ENCODE data around the gene KMT5B. TPM values are rescaled to one million over a fixed set of nuclear protein-coding genes. Genes with fewer than 3 reads are reported as not detected.

The KMT5B gene
- total RNA-seq, 2 experiments from 2014 or later: 29.2 to 32.2 TPM

- H3K4me3 Mint-ChIP-seq: no peak overlapping the region
- H3K4me1 Mint-ChIP-seq: peaks cover 13% of the 10 kb centered on the region
- peaks cover 9% of the 10 kb centered on the region for H3K36me3 Mint-ChIP-seq
- no peak for ATAC-seq (ENCODE audit: low read depth)
- H3K9me3 Mint-ChIP-seq: no peaks in the 10 kb centered on the region
- POLR2A ChIA-PET: no interaction called here
- H3K27me3 Mint-ChIP-seq: no peaks in the 10 kb centered on the region
- no peak overlapping the region for H3K27ac Mint-ChIP-seq
- no peak for DNase-seq
These were observed 24.0 kb downstream of the KMT5B start for GRCh38 chr11:68189082-68189481.

GRCh38 chr11:68186061-68186460 is 27.0 kb downstream of the KMT5B start:
- H3K27ac Mint-ChIP-seq: no peak overlapping the region
- H3K4me3 Mint-ChIP-seq: no peak overlapping the region
- peaks cover 9% of the 10 kb centered on the region for H3K36me3 Mint-ChIP-seq
- no peaks in the 10 kb centered on the region for H3K27me3 Mint-ChIP-seq
- H3K9me3 Mint-ChIP-seq: no peaks in the 10 kb centered on the region
- POLR2A ChIA-PET: no interaction called here
- DNase-seq: no peak
- peaks cover 5% of the 10 kb centered on the region for H3K4me1 Mint-ChIP-seq
- ATAC-seq (ENCODE audit: low read depth): no peak

GRCh38 chr11:68181719-68182451 is 31.2 kb downstream of the KMT5B start:
- H3K9me3 Mint-ChIP-seq: no peaks in the 10 kb centered on the region
- peaks cover 2% of the 10 kb centered on the region for H3K4me1 Mint-ChIP-seq
- H3K4me3 Mint-ChIP-seq: no peak overlapping the region
- no peak overlapping the region for H3K27ac Mint-ChIP-seq
- POLR2A ChIA-PET: no interaction called here
- DNase-seq (no peak), ATAC-seq (ENCODE audit: low read depth) (no peak)
- H3K36me3 Mint-ChIP-seq: peaks cover 6% of the 10 kb centered on the region
- no peaks in the 10 kb centered on the region for H3K27me3 Mint-ChIP-seq

DNA sequence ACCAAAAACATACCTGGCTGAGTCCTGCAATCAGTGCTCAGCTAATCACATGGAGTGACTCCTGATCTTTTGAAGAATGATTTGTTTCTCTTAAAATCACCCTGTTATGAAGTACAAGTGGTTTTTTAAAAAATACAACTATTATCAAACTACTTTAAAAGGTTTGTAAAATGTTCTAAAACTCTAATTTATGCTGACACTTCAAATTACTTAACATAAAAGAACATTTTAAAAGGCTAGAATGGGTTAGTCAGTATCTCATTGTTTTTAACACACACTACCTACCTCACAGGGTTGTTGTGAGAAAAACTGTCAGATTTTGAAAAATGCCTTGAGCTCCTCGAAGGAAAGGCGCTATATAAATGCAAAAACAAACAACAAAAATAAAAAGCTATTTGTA is 33.2 kb downstream of the KMT5B start:
- no peak overlapping the region for H3K27ac Mint-ChIP-seq
- POLR2A ChIA-PET: no interaction called here
- peaks cover 9% of the 10 kb centered on the region for H3K36me3 Mint-ChIP-seq
- DNase-seq (no peak), ATAC-seq (ENCODE audit: low read depth) (no peak)
- peaks cover 2% of the 10 kb centered on the region for H3K4me1 Mint-ChIP-seq
- no peak overlapping the region for H3K4me3 Mint-ChIP-seq
- no peaks in the 10 kb centered on the region for H3K27me3 Mint-ChIP-seq
- no peaks in the 10 kb centered on the region for H3K9me3 Mint-ChIP-seq

GRCh38 chr11:68177877-68178276 is 35.2 kb downstream of the KMT5B start:
- no peaks in the 10 kb centered on the region for H3K9me3 Mint-ChIP-seq
- DNase-seq: no peak
- no peak for ATAC-seq (ENCODE audit: low read depth)
- no peaks in the 10 kb centered on the region for H3K4me1 Mint-ChIP-seq
- POLR2A ChIA-PET: interaction anchor here (0.7 kb wide), 1 partner anchor 683 kb away, joined by 3 read pairs; no protein-coding TSS in a partner anchor
- no peaks in the 10 kb centered on the region for H3K27me3 Mint-ChIP-seq
- no peak overlapping the region for H3K27ac Mint-ChIP-seq
- H3K36me3 Mint-ChIP-seq: peaks cover 12% of the 10 kb centered on the region
- H3K4me3 Mint-ChIP-seq: no peak overlapping the region

DNA sequence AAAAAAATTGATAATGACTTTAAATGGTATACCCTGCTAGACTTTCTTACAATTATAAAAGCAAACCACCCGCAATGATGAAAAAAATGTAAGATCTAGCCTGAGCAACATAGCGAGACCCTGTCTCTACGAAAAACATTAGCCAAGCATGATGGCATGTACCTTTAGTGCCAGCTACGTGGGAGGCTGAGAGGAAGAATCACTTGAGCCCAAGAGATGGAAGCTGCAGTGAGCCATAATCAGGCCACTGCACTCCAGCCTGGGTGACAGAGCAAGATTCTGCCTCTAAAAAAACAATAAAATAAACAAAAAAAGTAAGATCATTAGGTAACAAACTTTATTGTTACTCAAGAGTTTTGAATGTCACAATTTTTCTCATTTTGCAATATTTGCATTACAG is 39.2 kb downstream of the KMT5B start:
- H3K4me3 Mint-ChIP-seq: no peak overlapping the region
- no peak for ATAC-seq (ENCODE audit: low read depth)
- POLR2A ChIA-PET: no interaction called here

GRCh38 chr11:68169442-68169841 is 43.7 kb downstream of the KMT5B start:
- Mint-ChIP-seq H3K36me3 (peaks cover 21% of the 10 kb centered on the region), H3K9me3 (no peaks in the 10 kb centered on the region), H3K27me3 (no peaks in the 10 kb centered on the region), H3K4me1 (peaks cover 2% of the 10 kb centered on the region), H3K4me3 (no peak overlapping the region), H3K27ac (no peak overlapping the region)
- ATAC-seq (ENCODE audit: low read depth): no peak
- POLR2A ChIA-PET: no interaction called here
- DNase-seq: no peak

More for the DNA sequence above, 39.2 kb downstream of the KMT5B start:
- DNase-seq: no peak
- Mint-ChIP-seq H3K9me3 (no peaks in the 10 kb centered on the region), H3K27ac (no peak overlapping the region), H3K4me1 (peaks cover 2% of the 10 kb centered on the region), H3K36me3 (peaks cover 20% of the 10 kb centered on the region), H3K27me3 (no peaks in the 10 kb centered on the region)

- DNase-seq (no peak), ATAC-seq (ENCODE audit: low read depth) (no peak)
- no peaks in the 10 kb centered on the region for H3K9me3 Mint-ChIP-seq
- peaks cover 2% of the 10 kb centered on the region for H3K4me1 Mint-ChIP-seq
- no peaks in the 10 kb centered on the region for H3K27me3 Mint-ChIP-seq
- peaks cover 16% of the 10 kb centered on the region for H3K36me3 Mint-ChIP-seq
- H3K27ac Mint-ChIP-seq: no peak overlapping the region
- H3K4me3 Mint-ChIP-seq: no peak overlapping the region
- POLR2A ChIA-PET: no interaction called here
These were observed 44.4 kb downstream of the KMT5B start for GRCh38 chr11:68168694-68169093.

DNA sequence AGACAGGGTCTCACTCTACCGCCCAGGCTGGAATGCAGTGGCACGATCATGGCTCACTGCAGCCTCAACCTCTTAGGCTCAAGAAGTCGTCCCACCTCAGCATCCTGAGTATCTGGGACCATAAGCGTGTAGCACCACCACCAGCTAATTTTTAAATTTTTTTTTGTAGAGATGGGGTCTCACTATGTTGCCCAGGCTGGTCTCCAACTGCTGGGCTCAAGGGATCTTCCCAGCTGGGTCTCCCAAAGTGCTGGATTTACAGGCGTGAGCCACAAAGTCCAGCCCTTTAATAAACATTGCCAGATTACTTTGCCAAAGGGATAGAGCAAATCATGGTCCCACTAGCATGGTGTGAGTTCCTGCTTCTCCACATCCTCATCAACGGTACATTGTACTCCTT is 45.6 kb downstream of the KMT5B start:
- peaks cover 2% of the 10 kb centered on the region for H3K4me1 Mint-ChIP-seq
- peaks cover 17% of the 10 kb centered on the region for H3K36me3 Mint-ChIP-seq
- no peaks in the 10 kb centered on the region for H3K9me3 Mint-ChIP-seq
- no peak for ATAC-seq (ENCODE audit: low read depth)
- no peaks in the 10 kb centered on the region for H3K27me3 Mint-ChIP-seq
- POLR2A ChIA-PET: no interaction called here
- no peak for DNase-seq
- H3K4me3 Mint-ChIP-seq: no peak overlapping the region
- H3K27ac Mint-ChIP-seq: no peak overlapping the region

DNA sequence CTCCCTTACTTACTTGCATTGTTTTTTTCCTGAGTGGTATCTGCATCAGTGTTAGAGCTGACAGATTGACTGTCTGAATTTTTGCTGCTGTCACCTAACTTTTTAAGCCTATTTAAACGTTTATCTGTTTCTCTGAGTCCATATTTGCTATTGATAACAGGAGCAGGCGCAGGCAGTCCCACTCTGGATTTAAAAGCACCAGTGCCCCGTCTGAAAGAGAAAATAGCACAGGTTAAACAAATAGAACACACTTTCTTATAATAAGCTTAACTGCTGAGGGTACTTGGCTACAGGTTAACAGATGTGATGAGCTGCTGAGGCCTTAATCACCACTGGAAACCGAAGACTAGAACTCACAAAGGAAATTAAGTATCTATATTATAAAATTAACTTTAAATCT is 46.1 kb downstream of the KMT5B start:
- Mint-ChIP-seq H3K36me3 (peaks cover 18% of the 10 kb centered on the region), H3K4me3 (no peak overlapping the region), H3K27me3 (no peaks in the 10 kb centered on the region), H3K27ac (no peak overlapping the region), H3K4me1 (peaks cover 2% of the 10 kb centered on the region), H3K9me3 (no peaks in the 10 kb centered on the region)
- POLR2A ChIA-PET: no interaction called here
- DNase-seq (no peak), ATAC-seq (ENCODE audit: low read depth) (no peak)

DNA sequence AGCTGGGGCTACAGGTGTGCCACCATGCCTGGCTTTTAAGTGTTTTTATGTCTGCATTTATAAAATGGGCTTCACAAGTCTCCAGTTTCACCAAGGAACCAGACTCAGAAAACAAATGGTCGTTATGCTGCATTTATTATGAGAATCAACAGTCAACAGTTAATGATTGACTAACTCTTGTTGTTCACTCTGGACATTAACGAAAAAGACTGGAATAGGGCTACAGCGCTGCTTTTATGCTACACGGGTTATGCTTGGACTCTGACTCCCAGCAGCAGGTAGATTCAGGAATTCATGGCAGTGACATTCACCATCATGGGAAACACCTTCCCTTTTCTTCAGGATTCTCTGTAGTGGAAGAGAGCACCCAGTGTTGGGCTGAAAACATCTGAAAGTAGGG is 47.5 kb downstream of the KMT5B start:
- DNase-seq (no peak), ATAC-seq (ENCODE audit: low read depth) (no peak)
- H3K4me3 Mint-ChIP-seq: no peak overlapping the region
- no peak overlapping the region for H3K27ac Mint-ChIP-seq
- H3K4me1 Mint-ChIP-seq: peaks cover 2% of the 10 kb centered on the region
- no peaks in the 10 kb centered on the region for H3K27me3 Mint-ChIP-seq
- H3K9me3 Mint-ChIP-seq: no peaks in the 10 kb centered on the region
- POLR2A ChIA-PET: no interaction called here
- peaks cover 18% of the 10 kb centered on the region for H3K36me3 Mint-ChIP-seq

DNA sequence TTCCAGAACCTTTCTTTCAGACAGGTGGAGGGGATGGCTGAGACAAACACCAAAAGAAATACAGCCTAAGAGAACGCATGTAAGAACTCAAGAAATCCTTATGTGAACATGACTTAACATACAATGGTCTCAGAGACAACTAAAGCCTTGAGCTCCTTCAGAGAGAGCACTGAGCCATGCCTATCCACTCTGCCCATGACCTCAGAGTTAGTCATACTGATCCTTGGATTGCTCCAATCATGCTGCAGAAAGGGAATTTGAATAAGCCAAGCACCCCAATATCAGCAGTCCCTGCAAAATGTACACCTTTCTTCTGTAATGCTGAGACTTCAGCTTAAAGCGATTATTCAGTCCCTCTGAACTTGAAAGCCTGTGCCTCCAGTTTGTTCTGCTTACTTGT is 48.7 kb downstream of the KMT5B start:
- Mint-ChIP-seq H3K36me3 (peaks cover 14% of the 10 kb centered on the region), H3K27ac (no peak overlapping the region), H3K9me3 (no peaks in the 10 kb centered on the region), H3K4me1 (no peaks in the 10 kb centered on the region), H3K27me3 (no peaks in the 10 kb centered on the region), H3K4me3 (no peak overlapping the region)
- no peak for DNase-seq
- POLR2A ChIA-PET: no interaction called here
- no peak for ATAC-seq (ENCODE audit: low read depth)

GRCh38 chr11:68163691-68164090 is 49.4 kb downstream of the KMT5B start:
- DNase-seq (no peak), ATAC-seq (ENCODE audit: low read depth) (no peak)
- no peaks in the 10 kb centered on the region for H3K27me3 Mint-ChIP-seq
- POLR2A ChIA-PET: no interaction called here
- no peak overlapping the region for H3K27ac Mint-ChIP-seq
- peaks cover 12% of the 10 kb centered on the region for H3K36me3 Mint-ChIP-seq
- no peaks in the 10 kb centered on the region for H3K9me3 Mint-ChIP-seq
- H3K4me1 Mint-ChIP-seq: no peaks in the 10 kb centered on the region
- no peak overlapping the region for H3K4me3 Mint-ChIP-seq

- Mint-ChIP-seq H3K4me1 (no peaks in the 10 kb centered on the region), H3K27me3 (no peaks in the 10 kb centered on the region), H3K4me3 (no peak overlapping the region), H3K36me3 (peaks cover 11% of the 10 kb centered on the region), H3K27ac (no peak overlapping the region), H3K9me3 (no peaks in the 10 kb centered on the region)
- ATAC-seq (ENCODE audit: low read depth) (no peak), DNase-seq (no peak)
- POLR2A ChIA-PET: no interaction called here
These were observed 52.9 kb downstream of the KMT5B start for GRCh38 chr11:68160100-68160695.
